Activated CD4-positive, alpha-beta T cell treated with anti-CD3 and anti-CD28 coated beads, Interleukin-2, amount 10 ng/mL, durations not matched to agents 7 days and 5 days (primary cell): ENCODE results near the gene ART5. TPM values are rescaled to one million over a fixed set of nuclear protein-coding genes. Genes with fewer than 3 reads are reported as not detected.

ENCODE experiments used
- CTCF ChIA-PET: fragments of 350-600 bp; sonication (Branson Sonifier 250); formaldehyde crosslinking; loops from one replicate; lab custom pipeline; 2021; ENCODE audit warnings: antibody characterized with exemption; lab: Charles Lee
- POLR2A ChIA-PET: fragments of 350-600 bp; sonication (Branson Sonifier 250); formaldehyde crosslinking; loops from one replicate; lab custom pipeline; 2021; ENCODE audit warnings: antibody characterized with exemption; lab: Charles Lee
- DNase-seq: peaks from one replicate; pipeline ENCODE4 v3.0.0-alpha.2; 2020
- H3K27ac Mint-ChIP-seq: one replicate; pipeline ENCODE4 v1.8.0; 2021; ENCODE audit warnings: mild to moderate bottlenecking, moderate library complexity, mixed read lengths
- H3K27me3 Mint-ChIP-seq: one replicate; pipeline ENCODE4 v1.8.0; 2021; ENCODE audit warnings: mixed read lengths
- H3K36me3 Mint-ChIP-seq: one replicate; pipeline ENCODE4 v1.8.0; 2021; ENCODE audit warnings: low read depth, mixed read lengths
- H3K4me1 Mint-ChIP-seq: one replicate; pipeline ENCODE4 v1.8.0; 2021; ENCODE audit warnings: mixed read lengths
- H3K4me3 Mint-ChIP-seq: one replicate; pipeline ENCODE4 v1.8.0; 2021; ENCODE audit warnings: mild to moderate bottlenecking, moderate library complexity, mixed read lengths
- H3K9me3 Mint-ChIP-seq: one replicate; pipeline ENCODE4 v1.8.0; 2021; ENCODE audit warnings: mixed read lengths
- total RNA-seq, 2 experiments: library from RNA; stranded (reverse); gene quantifications; one replicate each; pipeline ENCODE4 v1.2.3, GENCODE V29; 2021

The ART5 gene
- total RNA-seq, 2 experiments from 2014 or later, result not detected

DNA sequence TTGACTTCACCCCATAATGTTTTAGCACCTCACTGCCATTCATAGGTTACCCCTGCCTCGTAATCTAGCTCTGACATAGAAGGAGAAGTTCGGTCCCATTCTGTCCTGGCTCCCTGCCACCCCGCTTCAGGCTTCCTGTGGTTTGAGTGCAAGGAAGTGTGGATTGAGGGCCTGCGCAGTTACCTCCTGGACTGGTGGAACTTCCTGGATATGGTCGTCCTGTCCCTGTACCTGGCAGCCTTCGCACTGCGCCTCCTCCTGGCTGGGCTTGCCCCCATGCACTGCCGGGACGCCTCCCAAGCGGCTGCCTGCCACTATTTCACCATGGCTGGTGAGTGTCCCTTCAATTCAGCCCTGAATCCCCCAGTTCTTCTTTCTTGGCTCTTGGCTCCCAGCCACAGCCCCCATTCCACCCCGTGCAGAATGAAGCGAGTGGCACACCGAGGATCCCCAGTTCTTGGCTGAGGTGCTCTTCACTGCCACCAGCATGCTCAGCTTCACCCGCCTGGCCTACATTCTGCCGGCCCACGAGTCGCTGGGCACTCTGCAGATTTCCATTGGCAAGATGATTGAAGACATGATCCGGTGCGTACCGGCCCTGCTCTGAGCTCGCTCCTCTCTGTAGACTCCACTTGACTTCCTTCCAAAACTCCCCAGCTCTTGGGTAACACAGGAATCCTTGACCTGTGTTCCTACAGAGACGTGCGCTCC is 15.4 kb downstream of the ART5 start:
- Mint-ChIP-seq H3K4me1 (no peaks in the 10 kb centered on the region), H3K4me3 (no peak overlapping the region), H3K27me3 (no peaks in the 10 kb centered on the region), H3K36me3 (no peaks in the 10 kb centered on the region), H3K27ac (no peak overlapping the region), H3K9me3 (no peaks in the 10 kb centered on the region)
- CTCF ChIA-PET, result no interaction called here
- POLR2A ChIA-PET, result no interaction called here
- DNase-seq, result no peak

DNA sequence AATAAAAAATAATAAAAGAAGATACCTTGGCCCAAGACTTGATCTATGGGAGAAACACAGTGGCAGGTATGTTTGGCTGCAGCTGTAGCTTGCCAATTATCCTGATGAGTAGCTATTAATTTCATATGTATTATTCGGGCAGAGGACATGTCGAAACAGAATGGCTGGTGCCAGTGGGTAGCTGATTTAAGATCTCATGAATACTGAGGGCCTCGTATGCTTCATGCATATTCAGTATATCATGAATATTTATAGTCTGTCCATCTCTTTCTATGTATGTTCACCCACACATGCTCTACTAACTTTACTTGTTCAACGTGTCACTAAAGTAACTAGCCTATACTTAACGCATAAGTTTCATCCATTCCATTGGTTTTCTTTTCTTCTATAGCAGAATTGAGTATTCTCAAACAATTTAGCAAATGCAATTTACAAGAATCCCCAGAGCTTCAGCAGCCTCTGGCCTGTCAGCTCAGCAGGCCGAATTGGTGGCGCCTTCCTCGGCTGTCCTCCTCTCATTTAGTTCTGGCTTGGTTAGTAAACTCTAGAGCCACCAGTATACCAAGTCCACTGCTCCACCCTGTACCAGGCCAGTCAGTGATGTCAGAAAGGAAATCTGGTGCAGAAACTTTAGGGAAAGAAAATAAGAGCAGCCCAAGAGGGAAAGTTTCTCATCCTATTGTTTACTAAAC is 17.9 kb downstream of the ART5 start:
- ChIA-PET POLR2A (no interaction called here), CTCF (interaction anchor here (0.8 kb wide), 1 partner anchor 13 kb away, joined by 3 read pairs; no protein-coding TSS in a partner anchor)
- no peaks in the 10 kb centered on the region for H3K36me3 Mint-ChIP-seq
- no peaks in the 10 kb centered on the region for H3K9me3 Mint-ChIP-seq
- no peak for DNase-seq
- no peaks in the 10 kb centered on the region for H3K4me1 Mint-ChIP-seq
- H3K27me3 Mint-ChIP-seq, result no peaks in the 10 kb centered on the region
- H3K27ac Mint-ChIP-seq, result no peak overlapping the region
- no peak overlapping the region for H3K4me3 Mint-ChIP-seq

DNA sequence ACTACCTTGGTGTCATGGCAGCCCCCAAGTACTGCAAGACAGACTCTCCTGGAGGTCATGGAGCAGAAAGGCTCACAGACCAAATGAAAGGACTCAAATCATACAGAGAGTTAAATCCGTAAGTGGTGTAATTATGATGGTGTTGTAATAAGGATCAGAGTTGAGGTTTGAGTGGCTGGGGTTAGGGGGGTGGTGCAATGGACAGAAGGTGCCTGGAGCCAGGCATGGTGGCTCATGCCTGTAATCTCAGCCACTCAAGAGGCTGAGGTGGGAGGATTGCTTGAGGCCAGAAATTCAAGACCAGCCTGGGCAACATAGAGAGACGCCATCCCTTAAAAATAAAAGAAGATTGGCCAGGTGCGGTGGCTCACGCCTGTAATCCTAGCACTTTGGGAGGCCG is 18.7 kb downstream of the ART5 start:
- ChIA-PET CTCF (no interaction called here), POLR2A (no interaction called here)
- no peak for DNase-seq
- H3K27ac Mint-ChIP-seq, result no peak overlapping the region
- no peaks in the 10 kb centered on the region for H3K36me3 Mint-ChIP-seq
- no peak overlapping the region for H3K4me3 Mint-ChIP-seq
- no peaks in the 10 kb centered on the region for H3K27me3 Mint-ChIP-seq
- H3K4me1 Mint-ChIP-seq, result no peaks in the 10 kb centered on the region
- H3K9me3 Mint-ChIP-seq, result no peaks in the 10 kb centered on the region

DNA sequence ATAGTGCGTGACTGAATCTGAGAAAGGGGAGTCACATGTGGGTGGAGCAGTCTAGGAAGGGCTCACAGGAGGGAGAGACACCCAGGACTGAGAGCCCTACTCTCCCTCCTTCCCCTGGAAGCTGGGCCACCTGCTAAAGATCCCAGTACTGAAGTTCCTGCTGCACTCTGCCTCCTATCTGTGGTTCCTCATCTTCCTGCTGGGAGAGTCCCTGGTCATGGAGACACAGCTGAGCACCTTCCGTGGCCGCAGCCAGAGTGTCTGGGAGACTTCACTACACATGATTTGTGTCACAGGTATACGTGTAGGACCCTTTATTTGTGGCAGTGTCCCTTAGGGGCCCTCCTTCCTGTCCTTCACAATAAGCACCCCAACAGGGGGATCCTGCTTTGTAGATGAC is 19.3 kb downstream of the ART5 start:
- Mint-ChIP-seq H3K27me3 (no peaks in the 10 kb centered on the region), H3K4me1 (no peaks in the 10 kb centered on the region), H3K4me3 (no peak overlapping the region), H3K36me3 (no peaks in the 10 kb centered on the region), H3K27ac (no peak overlapping the region), H3K9me3 (no peaks in the 10 kb centered on the region)
- no peak for DNase-seq
- ChIA-PET CTCF (no interaction called here), POLR2A (no interaction called here)

DNA sequence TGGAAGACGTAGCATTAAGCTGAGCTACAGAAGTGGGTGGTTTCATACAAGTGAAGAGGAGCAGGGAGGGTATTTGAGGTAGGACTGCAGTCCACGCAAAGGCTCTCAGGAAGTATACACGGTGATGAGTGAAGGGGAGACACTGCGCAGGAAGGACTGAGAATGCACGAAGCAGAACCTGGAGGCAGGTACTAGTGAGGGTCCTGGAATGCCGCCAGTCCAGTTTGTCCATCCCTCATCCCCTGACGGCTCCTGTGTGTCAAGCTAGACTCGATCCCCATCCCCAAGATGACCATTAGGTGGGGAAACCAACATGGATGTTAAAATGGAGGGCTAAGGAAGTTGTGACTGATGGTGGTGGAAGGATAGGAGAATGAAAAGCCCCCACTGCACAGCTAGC is 23.8 kb downstream of the ART5 start:
- no peak overlapping the region for H3K4me3 Mint-ChIP-seq
- POLR2A ChIA-PET, result no interaction called here
- no peaks in the 10 kb centered on the region for H3K27me3 Mint-ChIP-seq
- no peaks in the 10 kb centered on the region for H3K9me3 Mint-ChIP-seq
- CTCF ChIA-PET, result interaction anchor here (0.6 to 1.2 kb wide), 3 partner anchors 8 to 537 kb away, joined by 3 read pairs; no protein-coding TSS in a partner anchor
- H3K27ac Mint-ChIP-seq, result no peak overlapping the region
- no peak for DNase-seq
- no peaks in the 10 kb centered on the region for H3K36me3 Mint-ChIP-seq
- peaks cover 14% of the 10 kb centered on the region for H3K4me1 Mint-ChIP-seq

DNA sequence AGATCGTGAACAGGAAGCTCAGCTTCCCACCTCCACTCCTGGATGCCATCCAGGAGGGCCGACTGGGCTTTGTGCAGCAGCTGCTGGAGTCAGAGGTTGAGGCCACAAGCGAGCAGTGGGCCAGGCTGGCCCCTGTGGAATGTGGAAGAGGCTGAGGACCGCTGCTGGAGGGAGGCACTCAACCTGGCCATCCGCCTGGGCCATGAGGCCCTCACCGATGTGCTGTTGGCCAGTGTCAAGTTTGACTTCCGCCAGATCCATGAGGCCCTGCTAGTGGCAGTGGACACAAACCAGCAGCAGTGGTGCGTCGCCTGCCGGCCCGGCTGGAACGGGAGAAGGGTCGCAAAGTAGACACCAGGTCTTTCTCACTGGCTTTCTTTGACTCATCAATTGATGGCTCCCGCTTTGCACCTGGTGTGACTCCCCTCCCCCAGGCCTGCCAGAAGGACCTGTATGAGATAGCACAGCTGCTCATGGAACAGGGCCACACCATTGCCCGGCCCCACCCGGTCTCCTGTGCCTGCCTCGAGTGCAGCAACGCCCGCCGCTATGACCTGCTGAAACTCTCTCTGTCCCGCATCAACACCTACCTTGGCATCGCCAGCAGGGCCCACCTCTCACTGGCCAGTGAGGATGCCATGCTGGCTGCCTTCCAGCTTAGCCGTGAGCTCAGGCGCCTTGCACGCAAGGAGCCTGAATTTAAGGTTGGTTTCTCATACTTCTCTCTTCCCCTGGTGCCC is 24.9 kb downstream of the ART5 start:
- H3K27ac Mint-ChIP-seq, result no peak overlapping the region
- peaks cover 14% of the 10 kb centered on the region for H3K4me1 Mint-ChIP-seq
- H3K9me3 Mint-ChIP-seq, result peaks cover 3% of the 10 kb centered on the region
- ChIA-PET POLR2A (no interaction called here), CTCF (no interaction called here)
- no peak overlapping the region for H3K4me3 Mint-ChIP-seq
- DNase-seq, result no peak
- H3K36me3 Mint-ChIP-seq, result no peaks in the 10 kb centered on the region
- H3K27me3 Mint-ChIP-seq, result no peaks in the 10 kb centered on the region

DNA sequence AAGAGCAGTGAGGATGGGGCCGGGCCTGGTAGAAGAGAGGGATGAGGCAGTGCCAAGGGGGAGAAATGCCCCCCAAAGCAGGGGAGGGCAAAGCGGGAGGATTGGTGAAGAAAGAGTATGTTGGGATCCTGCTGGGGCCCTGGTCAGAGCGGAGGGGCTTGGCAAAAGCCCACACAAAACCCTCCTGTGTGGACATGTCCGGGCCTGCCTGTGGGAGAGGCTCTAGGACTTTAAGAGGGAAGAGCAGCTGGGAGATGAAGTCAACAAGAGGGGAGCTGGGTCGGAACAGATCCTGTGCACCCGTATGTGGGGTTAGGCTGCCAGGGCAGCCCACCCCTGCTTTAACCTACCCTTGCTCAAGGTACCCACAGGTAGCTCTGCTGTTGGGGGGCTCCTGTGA is 25.8 kb downstream of the ART5 start:
- H3K4me3 Mint-ChIP-seq, result no peak overlapping the region
- H3K9me3 Mint-ChIP-seq, result peaks cover 3% of the 10 kb centered on the region
- H3K4me1 Mint-ChIP-seq, result peaks cover 14% of the 10 kb centered on the region
- DNase-seq, result no peak
- ChIA-PET CTCF (no interaction called here), POLR2A (no interaction called here)
- H3K36me3 Mint-ChIP-seq, result no peaks in the 10 kb centered on the region
- no peak overlapping the region for H3K27ac Mint-ChIP-seq
- peaks cover 2% of the 10 kb centered on the region for H3K27me3 Mint-ChIP-seq

DNA sequence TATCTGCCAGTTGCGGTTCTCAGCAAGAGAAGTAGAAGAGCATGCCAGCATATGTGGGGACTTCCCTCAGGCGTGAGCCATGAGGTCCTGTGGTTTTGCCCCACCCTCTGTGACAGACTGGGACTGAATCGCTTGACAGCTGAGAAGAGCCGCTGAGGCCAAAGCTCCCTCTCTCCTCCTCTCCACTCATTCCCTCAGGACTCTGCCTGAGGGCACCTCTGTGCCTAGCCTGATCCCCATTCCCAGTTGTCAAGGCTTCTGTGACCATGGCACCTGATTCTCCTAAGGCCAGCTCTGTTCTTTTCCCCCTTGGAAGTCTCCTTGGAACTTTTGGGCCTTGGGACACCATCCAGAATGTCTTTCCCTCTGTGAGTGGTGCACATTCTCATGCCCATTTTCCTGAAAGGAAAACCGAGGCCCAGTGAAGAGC is 27.0 kb downstream of the ART5 start:
- ChIA-PET CTCF (interaction anchor here (0.8 to 1.7 kb wide), 4 partner anchors 13 to 383 kb away, joined by 3 to 4 read pairs (median 3); partner anchors contain the start of gene STIM1), POLR2A (no interaction called here)
- H3K9me3 Mint-ChIP-seq, result peaks cover 3% of the 10 kb centered on the region
- DNase-seq, result peak; percentile 38
- H3K4me1 Mint-ChIP-seq, result peaks cover 14% of the 10 kb centered on the region
- no peak overlapping the region for H3K4me3 Mint-ChIP-seq
- peaks cover 2% of the 10 kb centered on the region for H3K27me3 Mint-ChIP-seq
- no peak overlapping the region for H3K27ac Mint-ChIP-seq
- H3K36me3 Mint-ChIP-seq, result no peaks in the 10 kb centered on the region

DNA sequence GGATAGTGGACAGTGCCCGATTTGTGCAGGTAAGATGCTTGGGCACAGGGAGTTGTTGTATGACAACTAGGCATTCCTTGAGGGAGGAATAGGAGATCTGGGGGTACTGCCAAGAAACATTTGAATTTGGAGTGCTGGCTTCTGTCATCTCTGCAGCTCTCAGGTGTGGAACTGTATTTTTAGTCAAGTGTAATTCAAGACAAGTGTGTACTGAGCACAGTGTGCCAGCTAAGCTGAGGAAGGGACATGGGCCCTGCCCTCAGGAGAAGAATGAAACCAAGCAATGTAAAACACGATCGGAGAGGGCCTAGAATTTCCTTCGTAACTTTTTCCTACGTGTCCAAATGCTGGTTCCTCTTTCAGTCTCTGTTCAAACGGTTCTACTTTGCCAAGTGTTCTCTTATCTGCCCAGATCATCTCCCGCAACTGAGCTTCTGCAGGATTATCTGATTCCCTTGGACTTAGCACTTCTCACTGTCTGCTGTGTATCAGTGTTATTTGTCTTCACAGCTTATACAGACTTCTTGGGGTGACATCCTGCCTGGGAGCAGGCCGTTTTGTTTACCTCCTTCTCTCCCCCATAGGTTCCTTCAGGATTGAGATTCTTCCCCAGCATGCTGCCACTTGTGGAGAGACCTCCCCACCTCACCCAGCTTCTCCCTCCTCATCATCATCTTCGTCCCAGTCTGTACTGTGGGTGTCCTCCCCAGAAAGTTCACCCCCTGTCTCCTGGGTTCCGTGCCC is 27.6 kb downstream of the ART5 start:
- Mint-ChIP-seq H3K4me3 (no peak overlapping the region), H3K9me3 (peaks cover 3% of the 10 kb centered on the region), H3K27ac (no peak overlapping the region), H3K4me1 (peaks cover 14% of the 10 kb centered on the region), H3K36me3 (no peaks in the 10 kb centered on the region), H3K27me3 (peaks cover 2% of the 10 kb centered on the region)
- POLR2A ChIA-PET, result no interaction called here
- no peak for DNase-seq
- CTCF ChIA-PET, result interaction anchor here (0.8 to 1.7 kb wide), 4 partner anchors 13 to 384 kb away, joined by 3 to 4 read pairs (median 3); partner anchors contain the start of gene STIM1

DNA sequence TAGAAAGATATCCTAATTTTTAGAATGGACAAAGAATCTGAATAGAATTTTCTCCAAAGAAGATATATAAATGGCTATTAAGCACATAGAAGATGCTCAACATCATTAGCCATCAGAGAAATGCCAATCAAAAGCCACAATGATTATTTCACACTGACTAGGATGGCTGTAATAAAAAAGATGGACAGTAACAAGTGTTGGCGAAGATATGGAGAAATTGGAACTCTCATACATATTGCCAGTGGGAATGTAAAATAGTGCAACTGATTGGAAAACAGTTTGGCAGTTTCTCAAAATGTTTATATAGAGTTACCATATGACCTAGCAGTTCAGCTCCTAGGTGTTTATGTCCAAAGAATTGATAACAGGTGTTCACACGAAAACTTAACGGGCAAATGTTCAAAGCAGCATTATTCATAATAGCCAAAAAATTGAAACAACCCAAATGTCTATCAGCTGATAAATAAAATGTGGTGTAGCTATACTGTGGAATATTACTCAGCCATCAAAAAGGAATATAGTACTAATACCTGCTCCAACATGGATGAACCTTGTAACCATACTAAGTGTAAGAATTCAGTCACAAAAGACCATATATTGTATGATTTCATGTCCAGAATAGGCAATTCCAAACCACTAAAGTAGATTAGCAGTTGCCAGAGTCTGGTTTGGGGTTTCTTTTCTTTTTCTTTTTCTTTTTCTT is 29.7 kb downstream of the ART5 start:
- ChIA-PET CTCF (interaction anchor here (1.2 kb wide), 1 partner anchor 12 kb away, joined by 3 read pairs; no protein-coding TSS in a partner anchor), POLR2A (no interaction called here)
- no peaks in the 10 kb centered on the region for H3K36me3 Mint-ChIP-seq
- H3K27ac Mint-ChIP-seq, result no peak overlapping the region
- no peak for DNase-seq
- H3K27me3 Mint-ChIP-seq, result peaks cover 2% of the 10 kb centered on the region
- peaks cover 3% of the 10 kb centered on the region for H3K9me3 Mint-ChIP-seq
- peaks cover 14% of the 10 kb centered on the region for H3K4me1 Mint-ChIP-seq
- no peak overlapping the region for H3K4me3 Mint-ChIP-seq

DNA sequence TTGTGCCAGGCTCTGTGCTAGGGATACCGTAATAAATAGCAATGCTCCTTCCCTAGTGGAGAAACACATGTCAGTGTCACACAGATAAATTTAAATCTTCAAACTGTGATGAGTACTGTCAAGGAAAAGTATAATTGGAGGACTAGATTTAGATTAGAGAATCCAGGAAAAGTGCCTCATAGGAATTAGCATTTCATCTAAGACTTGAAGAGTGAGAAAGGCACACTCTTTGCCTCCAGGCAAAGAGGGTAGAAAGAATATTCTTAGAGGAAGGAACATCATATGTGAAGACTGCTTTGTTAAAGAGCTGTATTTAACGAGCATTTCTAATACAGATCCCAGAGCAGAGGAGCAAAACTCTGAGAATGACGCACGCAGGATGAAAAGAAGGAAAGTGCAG is 30.9 kb downstream of the ART5 start:
- DNase-seq, result no peak
- Mint-ChIP-seq H3K27ac (no peak overlapping the region), H3K36me3 (no peaks in the 10 kb centered on the region), H3K9me3 (peaks cover 3% of the 10 kb centered on the region), H3K4me1 (peaks cover 14% of the 10 kb centered on the region), H3K27me3 (peaks cover 2% of the 10 kb centered on the region), H3K4me3 (no peak overlapping the region)
- CTCF ChIA-PET, result interaction anchor here (1.2 kb wide), 1 partner anchor 13 kb away, joined by 3 read pairs; no protein-coding TSS in a partner anchor
- POLR2A ChIA-PET, result no interaction called here
